MCF 10A (cell line): Measurements from ENCODE around the gene PLXDC2. TPM values are rescaled to one million over a fixed set of nuclear protein-coding genes. Genes with fewer than 3 reads are reported as not detected.

ENCODE experiments used
- BruUV-seq: library from RNA; stranded (reverse); fragments of 400-500 nt; replicated peaks from 2 replicates; lab custom pipeline; 2021; lab: Mats Ljungman, UMichigan
- CTCF ChIA-PET: fragments of 300-600 bp; sonication (Branson Sonifier 250); formaldehyde crosslinking; extraction: SDS; loops from one replicate; lab custom pipeline; 2021; ENCODE audit warnings: antibody characterized with exemption, inconsistent platforms; lab: Yijun Ruan, JAX
- POLR2A ChIA-PET: fragments of 300-600, 350-650 bp; sonication (Branson Sonifier 250); formaldehyde crosslinking; extraction: SDS; loops from one replicate; lab custom pipeline; 2020; ENCODE audit warnings: antibody characterized with exemption, inconsistent platforms; lab: Yijun Ruan, JAX
- DNase-seq: peaks from one replicate; pipeline ENCODE4 v3.0.0-alpha.2; 2018; ENCODE audit not compliant: unreplicated experiment
- H3K27ac Mint-ChIP-seq: one replicate; pipeline ENCODE4 v1.8.0; 2022; ENCODE audit warnings: mild to moderate bottlenecking, low read depth, mixed read lengths; ENCODE audit not compliant: unreplicated experiment
- H3K27me3 Mint-ChIP-seq: one replicate; pipeline ENCODE4 v1.8.0; 2022; ENCODE audit warnings: mixed read lengths; ENCODE audit not compliant: insufficient read depth, unreplicated experiment
- H3K36me3 Mint-ChIP-seq: one replicate; pipeline ENCODE4 v1.8.0; 2022; ENCODE audit warnings: mild to moderate bottlenecking, moderate library complexity, mixed read lengths; ENCODE audit not compliant: insufficient read depth, unreplicated experiment
- H3K4me1 Mint-ChIP-seq: one replicate; pipeline ENCODE4 v1.8.0; 2022; ENCODE audit warnings: mixed read lengths; ENCODE audit not compliant: insufficient read depth, unreplicated experiment
- H3K4me3 Mint-ChIP-seq: one replicate; pipeline ENCODE4 v1.8.0; 2022; ENCODE audit warnings: mild to moderate bottlenecking, moderate library complexity, mixed read lengths; ENCODE audit not compliant: unreplicated experiment
- H3K9me3 Mint-ChIP-seq: one replicate; pipeline ENCODE4 v1.8.0; 2022; ENCODE audit warnings: mixed read lengths; ENCODE audit not compliant: unreplicated experiment
- CTCF ChIP-seq: fragments of 200-600 bp; IDR thresholded peaks from one replicate; pipeline ENCODE4 v1.8.0; 2022; ENCODE audit warnings: antibody characterized with exemption, mild to moderate bottlenecking; ENCODE audit not compliant: unreplicated experiment
- intact Hi-C: fragments of 100-400 bp; cut with micrococcal nuclease; formaldehyde crosslinking; loops from 2 replicates; pipeline ENCODE4 v1.14.1; 2022
- total RNA-seq: library from RNA; stranded (reverse); gene quantifications from 2 replicates; pipeline ENCODE4 v1.2.3, GENCODE V29; 2022

Gene PLXDC2
- total RNA-seq, 1 experiment from 2014 or later = 23.3 TPM

- peaks cover 6% of the 10 kb centered on the region for H3K4me1 Mint-ChIP-seq
- ChIA-PET POLR2A (interaction anchor here (0.5 to 2.5 kb wide), 2 partner anchors 10 to 54 kb away, joined by 3 to 6 read pairs; no protein-coding TSS in a partner anchor), CTCF (interaction anchor here (0.7 to 0.8 kb wide), 2 partner anchors 9 to 10 kb away, joined by 3 read pairs; no protein-coding TSS in a partner anchor)
- intact Hi-C loops = loop anchor here (10.0 kb wide), 1 partner anchor 53 kb away; no protein-coding TSS in a partner anchor
- H3K27me3 Mint-ChIP-seq = no peaks in the 10 kb centered on the region
- no peak overlapping the region for H3K4me3 Mint-ChIP-seq
- H3K27ac Mint-ChIP-seq = no peak overlapping the region
- no peaks in the 10 kb centered on the region for H3K9me3 Mint-ChIP-seq
- no TSS peak for BruUV-seq
- H3K36me3 Mint-ChIP-seq = no peaks in the 10 kb centered on the region
- TF ChIP-seq CTCF = no peak
- no peak for DNase-seq
Observed at GRCh38 chr10:19941206-19941880, 125.1 kb downstream of the PLXDC2 start.

GRCh38 chr10:19944911-19945663 lies 128.9 kb downstream of the PLXDC2 start:
- Mint-ChIP-seq H3K27ac (no peak overlapping the region), H3K27me3 (no peaks in the 10 kb centered on the region), H3K4me3 (no peak overlapping the region), H3K36me3 (no peaks in the 10 kb centered on the region), H3K4me1 (no peaks in the 10 kb centered on the region), H3K9me3 (no peaks in the 10 kb centered on the region)
- ChIA-PET CTCF (no interaction called here), POLR2A (no interaction called here)
- no TSS peak for BruUV-seq
- TF ChIP-seq CTCF = no peak
- no peak for DNase-seq
- intact Hi-C loops = loop anchor here (10.0 kb wide), 1 partner anchor 50 kb away; no protein-coding TSS in a partner anchor

GRCh38 chr10:19946245-19946644 lies 130.0 kb downstream of the PLXDC2 start:
- H3K9me3 Mint-ChIP-seq = peaks cover 11% of the 10 kb centered on the region
- H3K36me3 Mint-ChIP-seq = no peaks in the 10 kb centered on the region
- DNase-seq = no peak
- intact Hi-C loops = loop anchor here (10.0 kb wide), 1 partner anchor 49 kb away; no protein-coding TSS in a partner anchor
- no TSS peak for BruUV-seq
- H3K27me3 Mint-ChIP-seq = no peaks in the 10 kb centered on the region
- CTCF ChIA-PET = interaction anchor here (0.6 to 0.7 kb wide), 2 partner anchors 88 to 770 kb away, joined by 3 to 4 read pairs; no protein-coding TSS in a partner anchor
- no peak overlapping the region for H3K27ac Mint-ChIP-seq
- TF ChIP-seq CTCF = no peak
- POLR2A ChIA-PET = interaction anchor here (0.7 kb wide), 1 partner anchor 28 kb away, joined by 3 read pairs; no protein-coding TSS in a partner anchor
- no peaks in the 10 kb centered on the region for H3K4me1 Mint-ChIP-seq
- H3K4me3 Mint-ChIP-seq = no peak overlapping the region

DNA sequence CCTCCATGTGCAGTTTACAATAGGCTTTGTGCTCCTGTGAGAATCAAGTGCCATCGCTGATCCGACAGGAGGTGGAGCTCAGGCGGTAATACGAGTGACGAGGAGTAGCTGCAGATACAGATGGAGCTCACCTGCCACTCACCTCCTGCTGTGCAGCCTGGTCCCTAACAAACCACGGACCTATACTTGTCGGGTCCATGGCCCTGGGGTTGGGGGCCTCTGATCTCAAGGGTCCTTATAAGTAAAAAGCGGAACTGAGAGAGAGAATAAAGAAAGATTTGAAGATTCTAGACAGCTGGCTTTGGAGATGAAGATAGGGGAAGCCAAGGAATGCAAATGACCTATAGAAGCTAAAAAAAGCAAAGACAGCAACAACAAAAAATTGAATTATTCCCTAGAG lies 130.6 kb downstream of the PLXDC2 start:
- CTCF ChIA-PET = interaction anchor here (0.6 to 0.7 kb wide), 2 partner anchors 89 to 770 kb away, joined by 3 to 4 read pairs; no protein-coding TSS in a partner anchor
- Mint-ChIP-seq H3K4me1 (no peaks in the 10 kb centered on the region), H3K27me3 (no peaks in the 10 kb centered on the region), H3K27ac (no peak overlapping the region), H3K9me3 (peaks cover 14% of the 10 kb centered on the region), H3K36me3 (no peaks in the 10 kb centered on the region), H3K4me3 (no peak overlapping the region)
- no TSS peak for BruUV-seq
- DNase-seq = no peak
- POLR2A ChIA-PET = interaction anchor here (0.7 kb wide), 1 partner anchor 27 kb away, joined by 3 read pairs; no protein-coding TSS in a partner anchor
- intact Hi-C loops = loop anchor here (10.0 kb wide), 1 partner anchor 48 kb away; no protein-coding TSS in a partner anchor
- no peak for TF ChIP-seq CTCF
